Measurements from ENCODE around the gene HCST.

- TF ChIP-seq CTCF (IDR thresholded peaks at IDR 0.05) (no peak), POLR2AphosphoS5 (IDR thresholded peaks at IDR 0.05; ENCODE audit: insufficient read depth in 1 of 2, low read depth in 1 of 2) (no peak)
Measured at GRCh38 chr19:35859414-35859813, 42.9 kb upstream of the HCST start.
